Neuronal stem cell (in vitro differentiated cells): ENCODE data around the gene IGF2BP3.

ENCODE experiments used
- DNase-seq: peaks from one replicate; pipeline ENCODE4 v3.0.0-alpha.2; 2013; ENCODE audit warnings: low spot score
- H2AFZ ChIP-seq: one replicate; pipeline ENCODE4 v1.6.1; 2013; ENCODE audit warnings: mild to moderate bottlenecking, low read length, inconsistent platforms
- H2AK5ac ChIP-seq: 2 replicates; pipeline ENCODE4 v1.6.1; 2013; ENCODE audit warnings: low read depth, mild to moderate bottlenecking, inconsistent platforms, low read length, moderate library complexity, mixed read lengths
- H2BK120ac ChIP-seq: 2 replicates; pipeline ENCODE4 v1.6.1; 2013; ENCODE audit warnings: low read depth, mild to moderate bottlenecking, inconsistent platforms, low read length, moderate library complexity, mixed read lengths
- H2BK12ac ChIP-seq: one replicate; pipeline ENCODE4 v1.6.1; 2013; ENCODE audit warnings: low read length, inconsistent platforms
- H2BK15ac ChIP-seq: 2 replicates; pipeline ENCODE4 v1.6.1; 2013; ENCODE audit warnings: mild to moderate bottlenecking, low read length, inconsistent platforms, mixed read lengths
- H2BK5ac ChIP-seq: one replicate; pipeline ENCODE4 v1.6.1; 2013; ENCODE audit warnings: inconsistent platforms, mild to moderate bottlenecking, low read length, moderate library complexity
- H3K14ac ChIP-seq: one replicate; pipeline ENCODE4 v1.6.1; 2013; ENCODE audit warnings: low read length, inconsistent platforms
- H3K18ac ChIP-seq: 2 replicates; pipeline ENCODE4 v1.6.1; 2013; ENCODE audit warnings: low read length, inconsistent platforms
- H3K23ac ChIP-seq: 2 replicates; pipeline ENCODE4 v1.6.1; 2013; ENCODE audit warnings: low read depth, mild to moderate bottlenecking, mixed read lengths, low read length, inconsistent platforms; ENCODE audit not compliant: poor library complexity
- H3K27ac ChIP-seq: replicated peaks from 3 replicates; pipeline ENCODE4 v1.5.1; 2013; ENCODE audit warnings: low read length, inconsistent platforms
- H3K27me3 ChIP-seq, 3 experiments: 2 replicates each; pipeline ENCODE4 v1.6.1; 2013; ENCODE audit warnings: low read length in 3 of 3, mild to moderate bottlenecking in 2 of 3, inconsistent platforms in 1 of 3, low read depth in 1 of 3, mixed read lengths in 1 of 3, moderate library complexity in 1 of 3; ENCODE audit not compliant: control insufficient read depth in 3 of 3, insufficient read depth in 3 of 3
- H3K36me3 ChIP-seq, 2 donors: replicated peaks in 1 of 2; 2 replicates each; pipeline ENCODE4 v1.6.1; 2013; ENCODE audit warnings: low read length in 2 of 2; ENCODE audit not compliant: control insufficient read depth in 2 of 2, insufficient read depth in 2 of 2
- H3K4ac ChIP-seq: 2 replicates; pipeline ENCODE4 v1.6.1; 2013; ENCODE audit warnings: inconsistent platforms, mild to moderate bottlenecking, low read length, moderate library complexity
- H3K4me1 ChIP-seq, 2 donors: 1 replicate in 1 of 2; 2 replicates in 1 of 2; pipeline ENCODE4 v1.6.1; 2013; ENCODE audit warnings: low read length in 2 of 2, low read depth in 1 of 2; ENCODE audit not compliant: control insufficient read depth in 2 of 2, insufficient read depth in 1 of 2
- H3K4me2 ChIP-seq: one replicate; pipeline ENCODE4 v1.6.1; 2013; ENCODE audit warnings: mild to moderate bottlenecking, low read length, inconsistent platforms; ENCODE audit not compliant: insufficient read depth, poor library complexity, severe bottlenecking
- H3K4me3 ChIP-seq, 2 donors: 2 replicates each; pipeline ENCODE4 v1.5.1; 2013; ENCODE audit warnings: low read length in 2 of 2, mild to moderate bottlenecking in 2 of 2, inconsistent platforms in 1 of 2, moderate library complexity in 1 of 2
- H3K79me1 ChIP-seq: one replicate; pipeline ENCODE4 v1.6.1; 2013; ENCODE audit warnings: low read depth, mild to moderate bottlenecking, inconsistent platforms, low read length, moderate library complexity
- H3K9ac ChIP-seq: one replicate; pipeline ENCODE4 v1.6.1; 2013; ENCODE audit warnings: mild to moderate bottlenecking, low read depth, low read length, inconsistent platforms; ENCODE audit not compliant: poor library complexity
- H3K9me3 ChIP-seq, 2 donors: replicated peaks in 1 of 2; 2 replicates each; pipeline versions ENCODE3 to v1.6.1; 2013; ENCODE audit warnings: low read length in 2 of 2, mild to moderate bottlenecking in 2 of 2, inconsistent platforms in 1 of 2, low read depth in 1 of 2, mixed read lengths in 1 of 2, moderate library complexity in 1 of 2; ENCODE audit not compliant: control insufficient read depth in 2 of 2, insufficient read depth in 1 of 2
- H4K8ac ChIP-seq: one replicate; pipeline ENCODE4 v1.6.1; 2013; ENCODE audit warnings: low read depth, mild to moderate bottlenecking, inconsistent platforms, low read length, moderate library complexity
- H4K91ac ChIP-seq: one replicate; pipeline ENCODE4 v1.6.1; 2013; ENCODE audit warnings: low read length, low read depth, mild to moderate bottlenecking, inconsistent platforms; ENCODE audit not compliant: poor library complexity
- WGBS, 2 donors: extraction: QIAGEN DNeasy Blood & Tissue Kit; methylation state at CpG; one replicate each; pipeline ENCODE4 v1.1.7; 2013; ENCODE audit warnings: missing lambda C conversion rate in 2 of 2, mixed read lengths in 1 of 2; ENCODE audit not compliant: insufficient read length in 2 of 2, insufficient replicate concordance in 1 of 2; ENCODE audit errors: extremely low coverage in 2 of 2; 5-methylcytosine and 5-hydroxymethylcytosine counted together

IGF2BP3 gene

DNA sequence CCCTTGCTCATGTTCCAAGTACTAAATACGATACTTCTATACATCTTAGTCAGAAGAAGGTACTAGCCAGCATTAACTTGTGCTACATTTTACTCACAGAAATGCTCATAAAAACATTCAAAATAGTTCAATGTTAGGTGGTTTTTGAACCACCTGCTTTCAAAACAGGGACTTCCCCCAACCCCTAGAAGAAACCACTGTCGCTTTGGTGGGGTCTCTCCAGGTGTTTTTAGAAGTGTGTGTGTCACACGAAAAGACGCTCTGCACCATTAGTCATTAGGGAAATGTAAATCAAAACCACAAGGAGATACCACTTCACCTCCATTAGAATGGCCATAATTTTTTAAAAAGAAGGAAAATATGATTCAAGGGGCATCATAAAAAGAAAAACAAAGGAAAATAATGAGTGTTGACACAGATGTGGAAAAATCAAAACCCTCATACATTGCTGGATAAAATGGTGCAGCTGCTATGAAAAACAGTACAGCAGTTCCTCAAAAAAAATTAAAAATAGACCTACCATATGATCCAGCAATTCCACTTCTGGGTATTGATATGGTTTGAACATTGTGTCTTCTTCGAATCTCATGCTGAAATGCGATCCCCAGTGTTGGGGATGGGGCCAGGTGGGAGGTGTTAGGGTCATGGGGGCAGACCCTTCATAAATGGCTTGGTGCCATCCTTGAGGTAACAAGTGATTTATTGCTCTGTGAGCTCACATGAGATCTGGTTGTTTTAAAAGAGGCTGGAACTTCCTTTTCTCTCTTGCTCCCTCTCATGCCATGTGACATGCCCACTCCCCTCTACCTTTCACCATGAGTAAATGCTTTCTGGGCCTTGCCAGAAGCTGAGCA is 96.9 kb downstream of the IGF2BP3 start:
- H3K27ac ChIP-seq = no peak overlapping the region
- H3K14ac ChIP-seq = no peak overlapping the region
- H2AK5ac ChIP-seq = no peak overlapping the region
- H3K4me1 ChIP-seq = peaks cover 4 to 6% of the 10 kb centered on the region in 2 donors
- H3K79me1 ChIP-seq = peaks cover 6% of the 10 kb centered on the region
- H2BK15ac ChIP-seq = no peak overlapping the region
- DNase-seq = no peak
- no peak overlapping the region for H2AFZ ChIP-seq
- no peaks in the 10 kb centered on the region for H3K27me3 ChIP-seq
- H3K9me3 ChIP-seq = no peaks in the 10 kb centered on the region
- H4K91ac ChIP-seq = no peak overlapping the region
- H3K18ac ChIP-seq = no peak overlapping the region
- H3K4me2 ChIP-seq = no peak overlapping the region
- H3K4ac ChIP-seq = no peak overlapping the region
- H3K23ac ChIP-seq = no peak overlapping the region
- H2BK120ac ChIP-seq = no peak overlapping the region
- no peak overlapping the region for H2BK5ac ChIP-seq
- H3K36me3 ChIP-seq = peaks cover 1 to 84% of the 10 kb centered on the region in 2 donors
- no peak overlapping the region for H2BK12ac ChIP-seq
- H4K8ac ChIP-seq = no peak overlapping the region
- no peak overlapping the region for H3K4me3 ChIP-seq
- no CpG with 5 or more reads among the region's 6 CpGs for WGBS, 2 donors
- no peak overlapping the region for H3K9ac ChIP-seq

DNA sequence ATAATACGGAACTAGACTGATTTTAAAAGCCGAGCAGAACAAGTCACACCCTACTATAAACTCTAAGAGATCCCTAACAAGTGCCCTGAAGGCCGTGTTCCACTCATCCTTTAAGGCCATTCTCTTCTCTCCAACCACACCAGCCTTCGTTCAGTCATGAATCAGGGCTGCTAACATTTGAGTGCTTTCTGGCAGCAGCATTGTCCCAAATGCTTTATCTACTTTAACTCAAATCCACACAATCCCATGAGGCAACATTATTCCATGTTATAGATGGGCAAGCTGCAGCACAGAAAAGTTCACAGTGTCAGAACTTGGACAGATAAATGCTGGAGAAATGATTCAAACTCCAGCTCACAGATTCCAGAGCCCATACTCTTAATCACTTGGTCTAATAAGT is 97.7 kb downstream of the IGF2BP3 start:
- no peak overlapping the region for H3K9ac ChIP-seq
- H3K27ac ChIP-seq = no peak overlapping the region
- WGBS, 2 donors = no CpG with 5 or more reads among the region's 4 CpGs

DNA sequence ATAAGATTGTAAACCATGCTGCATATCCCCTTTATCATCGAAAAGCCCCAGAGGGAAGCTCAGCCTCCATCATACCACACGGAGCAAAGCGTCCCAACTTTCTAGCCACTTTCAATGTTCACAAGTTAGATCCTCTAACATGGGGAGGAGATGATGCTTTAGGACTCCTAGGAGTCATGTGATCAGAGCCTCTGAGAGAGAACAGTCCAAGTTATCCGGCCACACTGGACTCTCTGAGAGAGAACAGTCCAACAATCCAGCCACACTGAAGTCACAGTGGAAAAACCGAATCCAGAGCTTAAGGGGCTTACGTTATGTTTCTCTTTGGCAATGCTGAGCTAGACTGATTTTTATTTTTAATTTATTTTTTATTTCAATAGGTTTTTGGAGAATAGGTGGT is 98.6 kb downstream of the IGF2BP3 start:
- H2AK5ac ChIP-seq = no peak overlapping the region

More for the DNA sequence above, 97.7 kb downstream of the IGF2BP3 start:
- Histone ChIP-seq H4K8ac (no peak overlapping the region), H3K18ac (no peak overlapping the region), H2BK120ac (no peak overlapping the region), H2BK12ac (no peak overlapping the region), H3K36me3 (peaks cover 1 to 84% of the 10 kb centered on the region in 2 donors), H3K4me1 (peaks cover 4 to 6% of the 10 kb centered on the region in 2 donors), H3K79me1 (peaks cover 6% of the 10 kb centered on the region), H2AK5ac (no peak overlapping the region), H3K14ac (no peak overlapping the region), H3K23ac (no peak overlapping the region), H3K27me3 (no peaks in the 10 kb centered on the region), H2BK15ac (no peak overlapping the region), H2AFZ (no peak overlapping the region), H3K4me3 (no peak overlapping the region), H3K9me3 (no peaks in the 10 kb centered on the region), H3K4me2 (no peak overlapping the region), H2BK5ac (no peak overlapping the region), H4K91ac (no peak overlapping the region), H3K4ac (no peak overlapping the region)
- no peak for DNase-seq

DNA sequence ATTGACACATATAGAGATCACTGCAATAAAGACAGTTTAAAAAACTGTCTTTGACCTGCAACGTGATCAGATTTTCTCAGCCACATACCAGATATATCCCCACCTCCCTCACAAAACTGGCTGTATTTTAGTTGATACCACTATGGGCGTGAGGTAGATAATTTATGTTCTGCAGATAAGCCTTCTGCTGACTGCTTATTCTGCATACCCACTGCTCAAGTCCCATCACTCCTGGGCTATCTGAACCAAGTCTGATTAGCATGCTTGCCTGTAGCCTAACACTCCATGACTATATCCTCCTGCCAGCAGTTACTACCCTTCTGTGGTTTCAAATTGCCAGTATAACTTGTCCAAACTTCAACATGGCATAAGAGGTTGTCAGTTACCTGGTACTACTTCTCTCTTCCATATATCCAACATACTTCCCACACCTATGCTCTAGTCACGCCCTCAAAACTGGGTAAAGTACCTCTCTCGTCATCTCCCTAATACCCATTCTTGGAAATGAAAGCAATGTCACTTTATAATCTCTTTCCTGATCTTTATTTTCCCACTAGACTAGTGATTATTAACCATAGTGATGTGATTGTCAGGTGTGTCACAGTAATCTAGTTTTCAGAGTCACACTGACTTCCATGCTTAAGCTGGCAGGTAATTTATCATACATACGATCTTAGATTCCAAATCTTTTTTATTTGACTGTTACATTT is 100.4 kb downstream of the IGF2BP3 start:
- Histone ChIP-seq H3K4ac (no peak overlapping the region), H3K9me3 (no peaks in the 10 kb centered on the region), H3K18ac (no peak overlapping the region), H2BK15ac (no peak overlapping the region), H2BK120ac (no peak overlapping the region), H3K4me2 (no peak overlapping the region), H4K91ac (no peak overlapping the region), H3K23ac (no peak overlapping the region), H2BK5ac (no peak overlapping the region), H4K8ac (no peak overlapping the region), H3K9ac (no peak overlapping the region), H2AFZ (no peak overlapping the region), H3K4me1 (peaks cover 4 to 6% of the 10 kb centered on the region in 2 donors), H3K27ac (no peak overlapping the region), H3K79me1 (peaks cover 9% of the 10 kb centered on the region), H2BK12ac (no peak overlapping the region), H3K36me3 (peaks cover 1 to 83% of the 10 kb centered on the region in 2 donors), H3K14ac (no peak overlapping the region), H2AK5ac (no peak overlapping the region), H3K27me3 (no peaks in the 10 kb centered on the region), H3K4me3 (no peak overlapping the region)
- no CpG with 5 or more reads among the region's 5 CpGs for WGBS, 2 donors
- no peak for DNase-seq

More for the DNA sequence above, 98.6 kb downstream of the IGF2BP3 start:
- Histone ChIP-seq H3K4me2 (no peak overlapping the region), H3K79me1 (peaks cover 9% of the 10 kb centered on the region), H3K27me3 (no peaks in the 10 kb centered on the region), H3K4me3 (no peak overlapping the region), H4K8ac (no peak overlapping the region), H2BK15ac (no peak overlapping the region), H4K91ac (no peak overlapping the region), H2BK5ac (no peak overlapping the region), H2BK12ac (no peak overlapping the region), H2AFZ (no peak overlapping the region), H3K23ac (no peak overlapping the region), H2BK120ac (no peak overlapping the region), H3K36me3 (peaks cover 1 to 83% of the 10 kb centered on the region in 2 donors), H3K18ac (no peak overlapping the region), H3K9ac (no peak overlapping the region), H3K4me1 (peaks cover 4 to 6% of the 10 kb centered on the region in 2 donors), H3K9me3 (no peaks in the 10 kb centered on the region), H3K27ac (no peak overlapping the region), H3K4ac (no peak overlapping the region), H3K14ac (no peak overlapping the region)
- no CpG with 5 or more reads among the region's 6 CpGs for WGBS, 2 donors
- no peak for DNase-seq
